ENCODE data around the gene ALK.
"Not testable (repeated sequence)": the region's sequence is repeated elsewhere in the genome, so short reads cannot be mapped to it uniquely, and the experiment has no call there.

Gene ALK

DNA sequence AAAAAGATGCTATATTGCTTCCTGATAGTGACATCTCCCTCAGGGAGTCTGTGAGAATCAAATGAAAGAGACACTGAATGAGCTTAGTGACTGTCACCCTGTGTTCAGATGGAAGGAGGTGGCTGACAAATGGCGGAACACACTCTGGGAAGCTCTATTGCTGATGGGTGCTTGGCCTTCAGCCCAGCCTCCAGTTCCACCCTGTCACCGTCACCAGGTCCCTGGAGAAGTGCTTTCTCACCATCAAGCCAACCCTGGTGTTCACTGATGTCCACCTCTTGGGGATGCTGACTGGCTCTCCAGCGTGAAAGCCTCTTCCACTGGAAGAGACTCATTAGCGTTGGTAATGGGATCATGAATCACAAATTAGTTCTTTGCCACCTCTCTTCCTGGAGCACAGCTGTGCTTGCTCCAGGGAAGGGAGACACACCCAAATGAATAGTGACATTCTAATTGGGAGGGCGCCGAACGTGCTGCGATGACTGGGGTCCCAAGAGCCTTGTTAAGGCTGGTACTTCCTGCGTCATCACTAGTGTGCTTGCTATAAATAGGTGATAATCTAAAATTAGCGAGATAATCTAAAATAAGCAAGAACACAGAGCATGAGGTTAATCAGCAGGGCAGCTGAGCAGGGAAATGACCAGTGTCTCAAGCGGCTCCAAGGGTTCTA lies 652.2 kb downstream of the ALK start:
- in situ Hi-C loops (cut with MboI; ENCODE audit: low sequenced_read_pairs): no loop called here

GRCh38 chr2:29267720-29268119 lies 653.7 kb downstream of the ALK start:
- in situ Hi-C loops (cut with MboI; ENCODE audit: low sequenced_read_pairs): no loop called here

DNA sequence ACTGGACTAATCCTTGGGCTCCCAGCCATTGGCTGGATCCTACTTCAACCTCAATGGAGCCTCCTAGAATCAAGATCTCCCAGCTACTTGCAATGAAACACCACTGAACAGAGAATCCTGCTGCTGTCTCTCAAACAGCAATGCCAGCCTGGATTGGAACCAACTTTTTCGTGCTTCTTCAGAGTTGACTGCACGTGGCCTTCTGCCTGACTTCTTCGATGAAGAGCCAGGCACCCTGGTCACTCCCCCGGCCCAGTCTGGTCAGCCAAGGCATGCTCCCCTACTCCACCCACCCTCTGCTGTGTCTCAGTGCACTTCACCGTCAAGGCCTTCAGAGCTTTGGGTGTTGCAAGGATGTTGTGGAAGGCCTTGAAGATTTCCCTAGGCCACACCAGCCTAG lies 657.5 kb downstream of the ALK start:
- in situ Hi-C loops (cut with MboI; ENCODE audit: low sequenced_read_pairs): no loop called here

GRCh38 chr2:29262681-29263260 lies 658.6 kb downstream of the ALK start:
- in situ Hi-C loops (cut with MboI; ENCODE audit: low sequenced_read_pairs): no loop called here

DNA sequence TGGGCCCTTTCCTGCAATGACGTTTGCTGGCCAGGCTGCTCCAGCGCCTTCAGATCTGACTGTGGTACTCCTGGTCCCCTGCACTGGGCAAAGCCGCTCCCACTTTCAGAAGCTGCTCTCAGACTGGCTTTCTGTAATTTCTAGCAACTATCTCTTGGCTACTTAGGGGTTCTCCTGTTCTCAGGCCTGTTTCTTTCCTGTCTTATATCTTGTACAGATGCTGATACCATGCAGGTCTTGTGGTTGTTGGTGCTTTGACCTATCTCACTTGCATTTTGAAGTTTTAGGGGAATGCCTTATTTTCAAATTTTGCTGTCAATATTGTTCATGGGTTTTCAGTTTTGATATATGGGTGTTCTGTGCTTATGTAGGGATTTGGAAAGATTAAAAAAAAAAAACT lies 660.4 kb downstream of the ALK start:
- in situ Hi-C loops (cut with MboI; ENCODE audit: low sequenced_read_pairs): no loop called here

- in situ Hi-C loops (cut with MboI; ENCODE audit: low sequenced_read_pairs): no loop called here
These were observed 661.1 kb downstream of the ALK start for GRCh38 chr2:29260142-29260772.

DNA sequence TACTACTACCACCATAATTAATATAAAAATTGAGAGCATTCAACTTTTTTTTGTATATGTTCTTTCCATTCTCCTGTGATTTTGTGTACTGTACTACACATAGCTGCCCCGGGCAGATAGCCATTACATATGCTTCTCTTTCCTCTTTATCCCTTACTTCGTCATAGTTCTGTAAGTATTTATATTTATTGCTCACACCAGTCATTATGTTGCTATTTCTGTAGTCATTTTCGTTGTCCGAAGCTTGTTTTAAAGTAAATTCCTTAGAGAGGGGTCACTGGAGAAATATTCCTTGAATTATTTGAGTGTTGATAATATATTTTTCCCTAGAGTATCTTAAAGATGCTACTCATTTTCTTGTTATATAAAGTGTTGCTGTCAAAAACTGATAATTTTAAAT lies 662.2 kb downstream of the ALK start:
- in situ Hi-C loops (cut with MboI; ENCODE audit: low sequenced_read_pairs): no loop called here

DNA sequence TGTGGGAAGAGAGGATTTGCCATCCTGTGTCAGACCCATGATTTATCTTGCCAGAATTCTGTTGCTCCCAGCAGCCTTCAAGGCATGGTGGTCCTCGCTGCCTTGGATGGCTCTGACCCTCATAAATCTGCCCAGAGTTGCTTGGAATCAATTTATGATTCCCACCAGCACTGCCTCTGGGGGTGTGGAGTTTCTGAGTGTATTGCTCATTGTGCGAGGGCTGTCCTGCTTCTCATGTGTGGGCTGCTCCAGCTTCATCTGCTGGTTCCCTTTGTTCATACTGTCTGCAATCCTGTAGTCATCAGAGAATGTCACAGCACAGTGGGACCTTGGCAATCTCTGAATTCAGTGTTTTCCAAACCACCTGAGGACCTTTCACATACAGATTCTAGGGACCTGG lies 666.4 kb downstream of the ALK start:
- in situ Hi-C loops (cut with MboI; ENCODE audit: low sequenced_read_pairs): no loop called here

GRCh38 chr2:29253495-29254275 lies 667.7 kb downstream of the ALK start:
- in situ Hi-C loops (cut with MboI; ENCODE audit: low sequenced_read_pairs): not testable (repeated sequence)

- in situ Hi-C loops (cut with MboI; ENCODE audit: low sequenced_read_pairs): no loop called here
These were observed 668.4 kb downstream of the ALK start for GRCh38 chr2:29253026-29253425.

- in situ Hi-C loops (cut with MboI; ENCODE audit: low sequenced_read_pairs): no loop called here
These were observed 670.0 kb downstream of the ALK start for GRCh38 chr2:29251406-29251805.

DNA sequence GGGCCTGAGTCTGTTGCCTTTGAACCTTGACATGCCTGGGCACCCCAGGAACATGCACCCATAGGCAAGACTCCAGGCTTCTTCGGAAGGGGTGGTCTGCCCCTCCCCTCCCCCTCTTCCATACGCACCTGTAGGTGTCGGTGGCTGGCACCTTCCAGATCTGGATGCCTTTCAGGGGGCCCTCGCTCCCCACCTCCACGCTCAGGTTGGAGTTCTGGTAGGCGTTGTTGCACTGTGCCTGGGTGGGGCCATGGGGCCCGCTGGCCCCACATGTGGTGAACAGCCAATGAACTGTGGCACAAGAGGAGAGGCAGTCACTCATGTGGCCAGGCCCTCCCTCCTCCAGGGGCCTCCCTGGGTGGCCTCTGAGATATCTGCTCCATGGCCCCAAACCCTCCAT lies 670.4 kb downstream of the ALK start:
- in situ Hi-C loops (cut with MboI; ENCODE audit: low sequenced_read_pairs): no loop called here

- in situ Hi-C loops (cut with MboI; ENCODE audit: low sequenced_read_pairs): no loop called here
These were observed 671.6 kb downstream of the ALK start for GRCh38 chr2:29249666-29250253.

DNA sequence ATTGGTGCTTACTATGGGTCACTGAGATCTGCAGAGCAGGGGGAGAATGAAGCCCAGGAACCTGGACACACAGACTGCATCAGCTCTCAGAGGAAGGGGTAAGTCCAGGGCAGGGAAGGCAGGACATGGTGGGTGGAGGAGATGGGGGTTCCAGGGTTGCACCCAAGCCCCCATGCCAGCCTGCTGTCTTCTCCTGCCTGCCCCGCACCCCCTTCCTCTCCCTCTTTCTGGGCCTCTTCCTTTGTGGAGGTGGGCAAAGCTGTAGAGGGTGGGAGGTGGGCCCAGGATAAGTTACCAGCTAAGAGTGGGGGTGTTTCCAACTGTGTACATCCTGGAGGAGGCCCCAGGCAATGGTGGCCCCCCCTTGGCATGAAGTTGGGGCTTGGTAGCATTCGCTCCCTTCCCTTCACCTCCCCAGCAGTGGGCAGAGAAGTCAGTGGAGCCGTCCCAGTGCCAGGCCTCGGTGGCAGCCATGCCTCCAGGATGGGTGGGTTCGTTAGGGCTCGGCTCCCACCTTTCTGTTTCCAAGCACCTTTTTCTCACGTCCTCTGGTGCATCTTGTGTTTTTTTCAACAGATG lies 674.0 kb downstream of the ALK start:
- in situ Hi-C loops (cut with MboI; ENCODE audit: low sequenced_read_pairs): no loop called here

- in situ Hi-C loops (cut with MboI; ENCODE audit: low sequenced_read_pairs): no loop called here
These were observed 674.7 kb downstream of the ALK start for GRCh38 chr2:29246383-29247300.

- in situ Hi-C loops (cut with MboI; ENCODE audit: low sequenced_read_pairs): no loop called here
These were observed 675.5 kb downstream of the ALK start for GRCh38 chr2:29245742-29246382.

- in situ Hi-C loops (cut with MboI; ENCODE audit: low sequenced_read_pairs): not testable (repeated sequence)
These were observed 676.2 kb downstream of the ALK start for GRCh38 chr2:29245035-29245741.

- in situ Hi-C loops (cut with MboI; ENCODE audit: low sequenced_read_pairs): no loop called here
These were observed 678.6 kb downstream of the ALK start for GRCh38 chr2:29242621-29243375.
